Retinal pigment epithelial cell (primary cell): ENCODE data around the gene PREX1.
A peak's percentile ranks its signal among the peaks of the same experiment; 100 is the strongest.

Experiments used
- DNase-seq: peaks from one replicate; pipeline ENCODE4 v3.0.0-alpha.2; 2010; ENCODE audit warnings: low read depth
- H3K4me3 ChIP-seq: 2 replicates; pipeline ENCODE4 v1.5.1; 2011; ENCODE audit warnings: mild to moderate bottlenecking, low read length, control low read depth, moderate library complexity
- TF ChIP-seq, protein P1 (sequence below): conservative IDR thresholded peaks from 2 replicates; pipeline ENCODE4 v1.5.1; 2011; ENCODE audit warnings: low read depth, low read length, control low read depth, inconsistent platforms

Gene PREX1

DNA sequence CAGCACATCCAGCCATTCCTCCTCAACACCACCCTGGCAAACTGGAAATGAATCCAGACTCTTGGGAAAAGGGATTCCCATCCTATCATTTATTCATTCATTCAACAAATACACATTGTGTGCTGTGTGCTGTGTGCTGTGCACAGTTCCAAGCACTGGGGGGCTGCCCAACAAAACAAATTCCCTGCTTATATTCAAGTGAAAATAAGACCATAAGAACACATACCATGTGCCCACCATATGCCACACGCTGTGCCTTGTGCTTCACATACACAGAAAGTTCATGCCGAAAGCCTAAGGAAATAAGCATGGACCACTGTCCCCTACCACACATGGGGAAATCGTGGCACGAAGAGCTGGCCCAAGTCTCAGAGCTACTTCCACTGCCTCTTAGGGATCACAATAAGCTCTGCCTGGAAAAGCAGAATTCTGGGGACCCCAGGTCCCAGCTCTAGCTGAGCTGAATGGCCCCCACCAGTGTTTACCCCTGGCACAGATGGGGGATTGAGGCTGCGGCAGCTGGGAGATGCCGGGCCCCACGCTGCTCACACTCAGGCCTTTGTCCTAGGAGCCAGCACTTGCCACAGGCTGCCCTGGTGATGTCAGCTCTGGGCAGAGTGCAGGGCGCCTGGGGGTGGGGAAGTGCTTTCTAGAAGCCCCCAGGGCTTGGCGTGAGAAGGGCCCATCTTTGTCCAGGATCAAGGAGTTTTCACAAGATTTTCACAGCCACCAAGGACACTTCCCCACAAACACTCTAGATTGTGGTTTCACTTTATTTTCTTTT lies 99.6 kb downstream of the PREX1 start:
- no peak for DNase-seq
- TF ChIP-seq, protein P1, sequence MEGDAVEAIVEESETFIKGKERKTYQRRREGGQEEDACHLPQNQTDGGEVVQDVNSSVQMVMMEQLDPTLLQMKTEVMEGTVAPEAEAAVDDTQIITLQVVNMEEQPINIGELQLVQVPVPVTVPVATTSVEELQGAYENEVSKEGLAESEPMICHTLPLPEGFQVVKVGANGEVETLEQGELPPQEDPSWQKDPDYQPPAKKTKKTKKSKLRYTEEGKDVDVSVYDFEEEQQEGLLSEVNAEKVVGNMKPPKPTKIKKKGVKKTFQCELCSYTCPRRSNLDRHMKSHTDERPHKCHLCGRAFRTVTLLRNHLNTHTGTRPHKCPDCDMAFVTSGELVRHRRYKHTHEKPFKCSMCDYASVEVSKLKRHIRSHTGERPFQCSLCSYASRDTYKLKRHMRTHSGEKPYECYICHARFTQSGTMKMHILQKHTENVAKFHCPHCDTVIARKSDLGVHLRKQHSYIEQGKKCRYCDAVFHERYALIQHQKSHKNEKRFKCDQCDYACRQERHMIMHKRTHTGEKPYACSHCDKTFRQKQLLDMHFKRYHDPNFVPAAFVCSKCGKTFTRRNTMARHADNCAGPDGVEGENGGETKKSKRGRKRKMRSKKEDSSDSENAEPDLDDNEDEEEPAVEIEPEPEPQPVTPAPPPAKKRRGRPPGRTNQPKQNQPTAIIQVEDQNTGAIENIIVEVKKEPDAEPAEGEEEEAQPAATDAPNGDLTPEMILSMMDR = no peak
- no peak overlapping the region for H3K4me3 ChIP-seq

DNA sequence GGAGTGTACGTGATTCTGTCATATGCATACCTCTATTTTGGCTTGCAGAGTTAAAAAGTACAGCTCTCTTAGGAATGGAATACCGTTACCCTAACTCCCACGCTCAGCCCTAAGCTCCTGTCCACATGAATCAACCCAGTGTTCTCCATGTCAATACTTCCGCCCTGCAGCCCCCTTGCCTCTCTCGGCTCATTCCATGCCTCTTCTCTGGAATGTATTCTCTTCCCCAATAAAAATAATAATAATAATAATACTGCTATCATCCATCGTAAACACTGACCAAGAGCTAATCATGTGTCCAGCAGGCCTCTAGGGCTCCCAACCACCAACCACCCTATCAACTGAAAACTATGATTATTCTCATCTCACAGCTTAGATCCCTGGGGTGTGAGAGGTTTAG lies 100.6 kb downstream of the PREX1 start:
- DNase-seq = no peak
- no peak overlapping the region for H3K4me3 ChIP-seq
- TF ChIP-seq, protein P1 = no peak

DNA sequence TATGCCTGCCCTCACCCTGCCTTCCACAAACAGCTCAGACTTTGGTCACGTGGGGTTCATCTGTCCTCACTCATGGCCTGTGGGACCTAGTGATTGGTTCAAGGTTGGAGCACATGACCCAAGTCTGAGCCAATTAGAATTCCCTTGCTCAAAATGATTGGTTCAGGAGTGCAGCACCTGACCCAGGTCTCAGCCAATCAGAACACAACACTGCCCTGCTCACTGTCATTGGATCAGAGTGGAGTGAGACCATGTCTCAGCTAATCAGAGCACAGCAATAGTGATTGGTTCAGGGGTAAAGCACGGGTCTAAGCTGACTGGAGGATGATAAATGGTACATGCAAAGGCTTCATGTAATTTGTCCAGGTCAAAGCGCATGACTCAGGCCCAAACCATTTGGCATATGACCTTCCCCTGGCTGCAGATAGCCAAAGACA lies 102.2 kb downstream of the PREX1 start:
- peak; percentile 4 for DNase-seq
- no peak overlapping the region for H3K4me3 ChIP-seq
- TF ChIP-seq, protein P1 = no peak

DNA sequence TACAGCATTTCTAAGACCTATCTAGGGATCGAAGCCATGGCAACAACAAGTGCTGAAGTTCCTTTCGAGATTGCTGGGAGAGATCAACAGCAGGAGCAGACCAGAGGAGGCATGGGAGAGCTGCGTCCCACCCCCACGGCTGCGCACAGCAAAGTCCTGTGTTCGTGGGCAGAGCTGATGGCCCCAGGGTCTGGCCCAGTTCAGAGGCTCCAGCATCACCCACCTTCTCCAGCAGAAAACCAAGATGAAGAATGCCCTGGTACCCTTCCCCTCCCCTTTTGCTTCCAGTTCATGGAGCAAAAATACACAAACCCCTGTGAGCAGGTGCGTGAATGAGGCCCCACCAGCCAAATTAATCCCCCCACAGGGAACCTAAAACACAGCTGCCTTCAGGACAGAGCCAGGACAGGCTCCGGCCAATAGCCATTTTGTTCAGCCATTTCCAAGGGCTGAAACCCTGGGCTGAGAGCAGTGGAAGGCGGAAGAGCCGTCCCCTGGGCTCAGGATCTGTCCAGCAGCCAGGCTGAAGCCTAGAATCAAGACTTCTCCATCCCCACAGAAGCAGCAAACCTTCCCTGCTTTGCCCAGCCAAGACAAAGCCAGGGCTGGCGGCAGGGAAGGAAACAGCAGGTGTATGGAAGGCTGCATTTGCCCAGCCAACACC lies 102.8 kb downstream of the PREX1 start:
- no peak for DNase-seq
- H3K4me3 ChIP-seq = no peak overlapping the region
- TF ChIP-seq, protein P1 = no peak

DNA sequence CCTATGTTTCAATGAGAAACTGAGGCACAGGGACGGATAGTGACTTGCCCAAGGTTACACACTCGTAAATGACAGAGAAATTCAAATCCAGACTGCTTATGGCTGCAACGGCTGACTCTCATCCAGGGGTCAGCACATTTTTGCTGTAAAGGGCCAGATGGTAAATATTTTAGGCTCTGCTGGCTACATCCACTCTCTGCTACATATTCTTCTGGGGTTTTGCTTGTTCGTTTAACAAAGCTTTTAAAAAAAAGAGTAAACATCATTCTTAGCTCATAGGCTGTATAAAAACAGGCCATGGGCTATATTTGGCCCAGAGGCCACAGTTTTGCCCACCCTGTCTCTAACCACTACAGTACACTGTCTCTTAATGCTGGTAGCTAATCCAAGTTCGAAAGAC lies 103.4 kb downstream of the PREX1 start:
- no peak for DNase-seq
- TF ChIP-seq, protein P1 = no peak
- H3K4me3 ChIP-seq = no peak overlapping the region

DNA sequence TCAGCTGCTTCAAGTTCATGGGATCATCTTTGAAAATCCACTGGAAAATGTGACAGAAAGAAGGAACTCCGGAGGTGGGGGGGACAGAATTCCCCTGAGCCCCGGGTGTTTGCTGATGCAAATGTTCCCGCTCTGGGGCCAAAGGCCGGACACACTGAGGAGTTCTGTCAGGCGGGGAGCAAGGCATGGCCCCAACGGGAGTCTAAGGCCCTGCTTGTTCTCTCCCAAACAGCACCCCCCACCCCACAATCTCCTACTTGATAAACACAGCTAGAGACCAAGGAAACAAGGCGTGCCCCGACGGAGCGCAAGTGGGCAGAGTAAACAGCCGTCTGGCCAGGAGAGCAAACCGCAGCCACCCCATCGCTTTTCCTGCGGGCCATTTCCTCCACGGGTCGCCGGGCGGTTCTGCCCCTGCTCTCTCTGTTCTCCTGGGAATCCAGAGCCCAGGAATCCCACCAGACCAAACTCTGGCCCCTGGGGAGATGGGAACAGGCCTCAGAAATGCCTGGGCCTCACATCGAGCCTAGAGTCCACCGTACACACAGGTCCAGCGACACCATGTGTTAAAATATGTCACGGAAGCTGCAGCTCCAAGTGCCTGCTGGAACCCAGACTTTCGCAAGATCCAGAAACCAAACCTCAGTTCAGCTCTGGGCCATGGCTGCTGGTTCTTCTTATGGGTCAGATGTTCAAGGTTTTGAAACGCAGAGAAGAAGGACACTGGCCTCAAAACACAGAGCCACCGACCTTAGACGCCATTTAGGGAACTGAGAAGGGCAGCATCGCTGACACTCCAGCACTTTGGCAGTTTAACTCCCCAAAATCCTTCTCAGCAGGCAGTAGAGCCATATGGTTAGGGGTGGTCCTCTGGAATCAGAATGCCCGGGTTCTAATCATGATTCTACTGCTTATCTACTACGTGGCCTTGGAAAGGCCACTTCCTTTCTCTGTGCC lies 104.2 kb downstream of the PREX1 start:
- no peak overlapping the region for H3K4me3 ChIP-seq
- TF ChIP-seq, protein P1 = no peak
- DNase-seq = no peak
